ENCODE measurements around the gene GNAL. TPM values are rescaled to one million over a fixed set of nuclear protein-coding genes. Genes with fewer than 3 reads are reported as not detected.

GNAL gene
- total RNA-seq, 1 experiment from 2014 or later: 4.6 TPM

DNA sequence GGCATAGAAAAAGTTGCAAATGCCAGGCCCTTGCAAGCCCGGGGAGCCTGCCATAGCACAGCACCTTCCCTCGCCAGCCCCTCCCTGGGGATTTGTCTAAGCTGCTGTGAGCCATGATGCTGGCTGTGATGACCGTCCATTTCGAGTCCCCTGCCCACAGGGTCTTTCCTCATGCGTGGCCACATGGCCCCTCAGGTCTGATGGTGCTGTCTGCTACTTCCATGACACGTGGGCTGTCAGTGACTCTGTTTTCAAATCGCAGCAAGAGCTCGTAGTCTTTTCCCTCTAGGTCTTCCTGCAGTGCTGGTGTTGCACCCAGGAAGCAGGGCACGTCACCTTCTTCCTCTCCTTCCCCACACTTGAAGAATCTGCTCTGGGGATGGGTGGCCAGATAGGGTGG lies 15.5 kb upstream of the GNAL start:
- ChIA-PET RAD21 (ENCODE audit: low non-redundant PET in 1 of 2, low total read pairs in 2 of 2, uncharacterized antibody in 2 of 2, unreplicated experiment in 2 of 2) (no interaction called here), POLR2A (no interaction called here), CTCF (interaction anchor here (1.0 kb wide), 1 partner anchor 17 kb away, joined by 3 read pairs; no protein-coding TSS in a partner anchor)
- ATAC-seq: no peak
- no peaks in the 10 kb centered on the region for H3K36me3 ChIP-seq (ENCODE audit: control insufficient read depth in 1 of 2, insufficient read depth in 2 of 2, low read length in 2 of 2)
- H3K4me2 ChIP-seq (ENCODE audit: low read length): no peak overlapping the region
- BruUV-seq (replicated peaks): no TSS peak
- H3K9me2 ChIP-seq (ENCODE audit: insufficient read depth): no peaks in the 10 kb centered on the region
- intact Hi-C loops (cut with micrococcal nuclease): no loop called here
- H3K9me3 ChIP-seq (ENCODE audit: control insufficient read depth in 1 of 2, insufficient read depth in 1 of 2, low read depth in 1 of 2, low read length in 2 of 2): no peaks in the 10 kb centered on the region
- no peaks in the 10 kb centered on the region; the same call in 1 of the 2 replicates for H3K27me3 ChIP-seq (ENCODE audit: insufficient read depth, low read length)
- peaks cover 0 to 5% of the 10 kb centered on the region in 2 experiments; a peak in 1 of 4 replicates for H3K4me1 ChIP-seq (ENCODE audit: control insufficient read depth in 1 of 2, insufficient read depth in 2 of 2, low read length in 2 of 2)
- TF ChIP-seq, protein P1, sequence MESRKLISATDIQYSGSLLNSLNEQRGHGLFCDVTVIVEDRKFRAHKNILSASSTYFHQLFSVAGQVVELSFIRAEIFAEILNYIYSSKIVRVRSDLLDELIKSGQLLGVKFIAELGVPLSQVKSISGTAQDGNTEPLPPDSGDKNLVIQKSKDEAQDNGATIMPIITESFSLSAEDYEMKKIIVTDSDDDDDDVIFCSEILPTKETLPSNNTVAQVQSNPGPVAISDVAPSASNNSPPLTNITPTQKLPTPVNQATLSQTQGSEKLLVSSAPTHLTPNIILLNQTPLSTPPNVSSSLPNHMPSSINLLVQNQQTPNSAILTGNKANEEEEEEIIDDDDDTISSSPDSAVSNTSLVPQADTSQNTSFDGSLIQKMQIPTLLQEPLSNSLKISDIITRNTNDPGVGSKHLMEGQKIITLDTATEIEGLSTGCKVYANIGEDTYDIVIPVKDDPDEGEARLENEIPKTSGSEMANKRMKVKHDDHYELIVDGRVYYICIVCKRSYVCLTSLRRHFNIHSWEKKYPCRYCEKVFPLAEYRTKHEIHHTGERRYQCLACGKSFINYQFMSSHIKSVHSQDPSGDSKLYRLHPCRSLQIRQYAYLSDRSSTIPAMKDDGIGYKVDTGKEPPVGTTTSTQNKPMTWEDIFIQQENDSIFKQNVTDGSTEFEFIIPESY (IDR thresholded peaks at IDR 0.05; ENCODE audit: extremely low read depth, insufficient replicate concordance, low read length): no peak
- no peak for TF ChIP-seq ZNF274 (IDR thresholded peaks at IDR 0.05; ENCODE audit: low read depth, low read length)
- no peaks in the 10 kb centered on the region for H3K79me2 ChIP-seq (ENCODE audit: insufficient read depth, low read length)
- no peak for DNase-seq (ENCODE audit: low read depth, low spot score)
- no peak overlapping the region for H3K4me3 ChIP-seq (replicated peaks in 1 of 2; ENCODE audit: low read depth in 1 of 2, low read length in 2 of 2)
- H3K9ac ChIP-seq (ENCODE audit: low read length): no peak overlapping the region
- H2AFZ ChIP-seq (ENCODE audit: low read depth, low read length, poor library complexity, severe bottlenecking): no peak overlapping the region
- no peaks in the 10 kb centered on the region for H4K20me1 ChIP-seq (ENCODE audit: insufficient read depth)
- H3K27ac ChIP-seq (ENCODE audit: low read depth, low read length): no peak overlapping the region

DNA sequence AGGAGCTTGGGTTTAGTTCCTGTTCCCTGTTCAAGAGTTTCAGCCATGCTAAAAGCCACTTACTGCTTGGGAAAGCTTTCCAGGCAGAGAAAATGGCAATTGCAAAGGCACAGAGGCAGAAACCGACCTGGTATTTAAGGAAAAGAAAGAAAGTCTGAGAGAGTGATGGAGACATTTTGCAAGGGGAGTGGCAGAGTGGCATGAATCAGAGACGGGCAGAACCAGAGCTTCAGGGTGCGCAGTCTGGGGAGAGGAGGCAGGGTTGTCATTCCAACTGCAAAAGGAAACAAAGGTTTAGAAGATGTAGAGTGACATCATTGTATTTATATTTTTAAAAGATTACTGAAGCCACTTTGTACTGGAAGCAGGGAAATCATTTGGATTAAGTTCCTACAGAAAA lies 14.9 kb upstream of the GNAL start:
- no peak overlapping the region for H3K9ac ChIP-seq (ENCODE audit: low read length)
- no peak overlapping the region for H2AFZ ChIP-seq (ENCODE audit: low read depth, low read length, poor library complexity, severe bottlenecking)
- CTCF ChIA-PET: interaction anchor here (1.0 kb wide), 1 partner anchor 18 kb away, joined by 3 read pairs; no protein-coding TSS in a partner anchor
- H3K4me1 ChIP-seq (ENCODE audit: control insufficient read depth in 1 of 2, insufficient read depth in 2 of 2, low read length in 2 of 2): peaks cover 0 to 5% of the 10 kb centered on the region in 2 experiments; a peak in 1 of 4 replicates
- no peak overlapping the region for H3K4me3 ChIP-seq (replicated peaks in 1 of 2; ENCODE audit: low read depth in 1 of 2, low read length in 2 of 2)
- ATAC-seq (no peak), DNase-seq (ENCODE audit: low read depth, low spot score) (no peak)
- no peak overlapping the region for H3K27ac ChIP-seq (ENCODE audit: low read depth, low read length)
- TF ChIP-seq RAD21 (IDR thresholded peaks at IDR 0.05; ENCODE audit: low read depth) (no peak), TCF7L2 (IDR thresholded peaks at IDR 0.05; ENCODE audit: borderline replicate concordance, extremely low read depth, insufficient read depth, insufficient read length) (no peak), SP1 (IDR thresholded peaks at IDR 0.05; ENCODE audit: low read depth) (no peak), ZFX (IDR thresholded peaks at IDR 0.05) (no peak), POLR2A (IDR thresholded peaks at IDR 0.05; ENCODE audit: borderline replicate concordance, extremely low read depth, insufficient read depth, insufficient read length) (no peak), EGR1 (IDR thresholded peaks at IDR 0.05; ENCODE audit: low read depth) (no peak)
- TF ChIP-seq, protein P2, sequence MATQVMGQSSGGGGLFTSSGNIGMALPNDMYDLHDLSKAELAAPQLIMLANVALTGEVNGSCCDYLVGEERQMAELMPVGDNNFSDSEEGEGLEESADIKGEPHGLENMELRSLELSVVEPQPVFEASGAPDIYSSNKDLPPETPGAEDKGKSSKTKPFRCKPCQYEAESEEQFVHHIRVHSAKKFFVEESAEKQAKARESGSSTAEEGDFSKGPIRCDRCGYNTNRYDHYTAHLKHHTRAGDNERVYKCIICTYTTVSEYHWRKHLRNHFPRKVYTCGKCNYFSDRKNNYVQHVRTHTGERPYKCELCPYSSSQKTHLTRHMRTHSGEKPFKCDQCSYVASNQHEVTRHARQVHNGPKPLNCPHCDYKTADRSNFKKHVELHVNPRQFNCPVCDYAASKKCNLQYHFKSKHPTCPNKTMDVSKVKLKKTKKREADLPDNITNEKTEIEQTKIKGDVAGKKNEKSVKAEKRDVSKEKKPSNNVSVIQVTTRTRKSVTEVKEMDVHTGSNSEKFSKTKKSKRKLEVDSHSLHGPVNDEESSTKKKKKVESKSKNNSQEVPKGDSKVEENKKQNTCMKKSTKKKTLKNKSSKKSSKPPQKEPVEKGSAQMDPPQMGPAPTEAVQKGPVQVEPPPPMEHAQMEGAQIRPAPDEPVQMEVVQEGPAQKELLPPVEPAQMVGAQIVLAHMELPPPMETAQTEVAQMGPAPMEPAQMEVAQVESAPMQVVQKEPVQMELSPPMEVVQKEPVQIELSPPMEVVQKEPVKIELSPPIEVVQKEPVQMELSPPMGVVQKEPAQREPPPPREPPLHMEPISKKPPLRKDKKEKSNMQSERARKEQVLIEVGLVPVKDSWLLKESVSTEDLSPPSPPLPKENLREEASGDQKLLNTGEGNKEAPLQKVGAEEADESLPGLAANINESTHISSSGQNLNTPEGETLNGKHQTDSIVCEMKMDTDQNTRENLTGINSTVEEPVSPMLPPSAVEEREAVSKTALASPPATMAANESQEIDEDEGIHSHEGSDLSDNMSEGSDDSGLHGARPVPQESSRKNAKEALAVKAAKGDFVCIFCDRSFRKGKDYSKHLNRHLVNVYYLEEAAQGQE (IDR thresholded peaks at IDR 0.05; ENCODE audit: low read depth): no peak
- TF ChIP-seq, protein P1 (IDR thresholded peaks at IDR 0.05; ENCODE audit: extremely low read depth, insufficient replicate concordance, low read length): no peak
- TF ChIP-seq, protein P3, sequence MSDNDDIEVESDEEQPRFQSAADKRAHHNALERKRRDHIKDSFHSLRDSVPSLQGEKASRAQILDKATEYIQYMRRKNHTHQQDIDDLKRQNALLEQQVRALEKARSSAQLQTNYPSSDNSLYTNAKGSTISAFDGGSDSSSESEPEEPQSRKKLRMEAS (IDR thresholded peaks at IDR 0.05): no peak
- H3K4me2 ChIP-seq (ENCODE audit: low read length): no peak overlapping the region
- H3K36me3 ChIP-seq (ENCODE audit: control insufficient read depth in 1 of 2, insufficient read depth in 2 of 2, low read length in 2 of 2): no peaks in the 10 kb centered on the region
- BruUV-seq (replicated peaks): no TSS peak
- no peaks in the 10 kb centered on the region for H3K79me2 ChIP-seq (ENCODE audit: insufficient read depth, low read length)
- H4K20me1 ChIP-seq (ENCODE audit: insufficient read depth): no peaks in the 10 kb centered on the region
- POLR2A ChIA-PET: no interaction called here
- H3K27me3 ChIP-seq (ENCODE audit: insufficient read depth, low read length): no peaks in the 10 kb centered on the region; the same call in 1 of the 2 replicates
- no peaks in the 10 kb centered on the region for H3K9me3 ChIP-seq (ENCODE audit: control insufficient read depth in 1 of 2, insufficient read depth in 1 of 2, low read depth in 1 of 2, low read length in 2 of 2)
- no peaks in the 10 kb centered on the region for H3K9me2 ChIP-seq (ENCODE audit: insufficient read depth)
- intact Hi-C loops (cut with micrococcal nuclease): no loop called here
- RAD21 ChIA-PET (ENCODE audit: low non-redundant PET in 1 of 2, low total read pairs in 2 of 2, uncharacterized antibody in 2 of 2, unreplicated experiment in 2 of 2): no interaction called here

Measured in HCT116 (cell line).